HepG2 (cell line): ENCODE data around the gene ELP5. TPM values are rescaled to one million over a fixed set of nuclear protein-coding genes. Genes with fewer than 3 reads are reported as not detected.
A peak's percentile ranks its signal among the peaks of the same experiment; 100 is the strongest.

Source experiments
- ARHGAP35 ChIP-seq: sonication (generic); formaldehyde crosslinking; IDR thresholded peaks from 2 replicates; pipeline ENCODE4 v1.9.0; 2022; ENCODE audit warnings: mild to moderate bottlenecking, inconsistent platforms, moderate library complexity, missing genetic modification reagents, borderline replicate concordance
- ELF4 ChIP-seq: sonication (generic); formaldehyde crosslinking; IDR thresholded peaks from 2 replicates; pipeline ENCODE4 v1.5.0; 2020; ENCODE audit warnings: missing genetic modification reagents, mild to moderate bottlenecking, moderate library complexity, borderline replicate concordance
- FLYWCH1 ChIP-seq: sonication (generic); formaldehyde crosslinking; IDR thresholded peaks from 2 replicates; pipeline ENCODE4 v1.8.1; 2023; ENCODE audit warnings: mild to moderate bottlenecking, missing genetic modification reagents
- FOSL1 ChIP-seq: sonication (generic); formaldehyde crosslinking; IDR thresholded peaks from 2 replicates; pipeline ENCODE4 v1.9.0; 2021; ENCODE audit warnings: missing genetic modification reagents, borderline replicate concordance
- FOXA3 ChIP-seq: IDR thresholded peaks from 2 replicates; pipeline ENCODE4 v1.6.1; 2016; ENCODE audit warnings: missing genetic modification reagents, missing compliant biosample characterization
- MAFG ChIP-seq: sonication (generic); formaldehyde crosslinking; IDR thresholded peaks from 2 replicates; pipeline ENCODE4 v1.5.1; 2020; ENCODE audit warnings: mild to moderate bottlenecking, missing genetic modification reagents
- RBAK ChIP-seq: sonication (generic); formaldehyde crosslinking; IDR thresholded peaks from 2 replicates; pipeline ENCODE4 v1.5.1; 2020; ENCODE audit warnings: mild to moderate bottlenecking, missing genetic modification reagents
- RNF2 ChIP-seq: fragments of 450-650 bp; conservative IDR thresholded peaks from 2 replicates; pipeline ENCODE4 v1.6.1; 2016; ENCODE audit warnings: low read depth
- SNAPC4 ChIP-seq: sonication (generic); formaldehyde crosslinking; IDR thresholded peaks from 2 replicates; pipeline ENCODE4 v1.4.0; 2020; ENCODE audit warnings: mild to moderate bottlenecking, missing genetic modification reagents
- SOX13 ChIP-seq, 3 experiments: fragments of 450-650 bp in 1 of 3; sonication (generic) in 1 of 3; formaldehyde crosslinking in 1 of 3; IDR thresholded peaks in 2 of 3; conservative IDR thresholded peaks in 1 of 3; 2 replicates each; pipeline versions ENCODE4 v1.5.0 to v1.6.1; 2016 to 2020; ENCODE audit warnings: antibody characterized with exemption in 1 of 3, mild to moderate bottlenecking in 1 of 3, missing compliant biosample characterization in 1 of 3, missing genetic modification reagents in 1 of 3, moderate library complexity in 1 of 3
- STAT5B ChIP-seq: sonication (generic); formaldehyde crosslinking; IDR thresholded peaks from 2 replicates; pipeline ENCODE4 v1.4.0; 2020; ENCODE audit warnings: missing genetic modification reagents
- TFE3 ChIP-seq: IDR thresholded peaks from 2 replicates; pipeline ENCODE4 v1.6.1; 2016
- THAP8 ChIP-seq: sonication (generic); formaldehyde crosslinking; IDR thresholded peaks from 2 replicates; pipeline ENCODE4 v1.5.1; 2020; ENCODE audit warnings: missing genetic modification reagents, mild to moderate bottlenecking, borderline replicate concordance
- WIZ ChIP-seq: sonication (generic); formaldehyde crosslinking; IDR thresholded peaks from 2 replicates; pipeline ENCODE4 v1.5.1; 2020; ENCODE audit warnings: mild to moderate bottlenecking, missing genetic modification reagents
- ZBTB44 ChIP-seq: sonication (generic); formaldehyde crosslinking; IDR thresholded peaks from 2 replicates; pipeline ENCODE4 v1.4.0; 2020; ENCODE audit warnings: missing genetic modification reagents
- ZNF225 ChIP-seq: sonication (generic); formaldehyde crosslinking; IDR thresholded peaks from 2 replicates; pipeline ENCODE4 v1.4.0; 2020; ENCODE audit warnings: mild to moderate bottlenecking, missing genetic modification reagents
- polyA plus RNA-seq, 8 experiments: library from polyadenylated mRNA; depleted of rRNA in 3 of 8; stranded (reverse) in 7 of 8; unstranded in 1 of 8; fragments of >200 nt; fragmentation: Illumina TruSeq in 4 of 8; extraction: Trizol in 4 of 8; gene quantifications; 2 replicates each; pipeline versions ENCODE4 v1.2.1 to v1.2.3, GENCODE V29; 2011 to 2016; ENCODE audit warnings: low read depth in 4 of 8, missing spikeins in 1 of 8, mixed read lengths in 1 of 8; ENCODE audit not compliant: insufficient read depth in 1 of 8
- total RNA-seq, 5 experiments: library from RNA; depleted of rRNA; stranded (reverse); fragments of >200 nt; fragmentation: Illumina TruSeq; extraction: Trizol; gene quantifications; 2 replicates each; pipeline ENCODE4 v1.2.3, GENCODE V29; 2016; ENCODE audit warnings: low read depth in 1 of 5
- TF ChIP-seq, protein P1 (sequence below): sonication (generic); formaldehyde crosslinking; conservative IDR thresholded peaks from 2 replicates; pipeline ENCODE4 v1.4.0; 2020; ENCODE audit warnings: missing genetic modification reagents

ELP5 gene
- total and polyA plus RNA-seq, 2 of the 13 experiments (the other 11 are each of a cell fraction or from before 2014, with no cell fraction given): 67.6 to 69.8 TPM

DNA sequence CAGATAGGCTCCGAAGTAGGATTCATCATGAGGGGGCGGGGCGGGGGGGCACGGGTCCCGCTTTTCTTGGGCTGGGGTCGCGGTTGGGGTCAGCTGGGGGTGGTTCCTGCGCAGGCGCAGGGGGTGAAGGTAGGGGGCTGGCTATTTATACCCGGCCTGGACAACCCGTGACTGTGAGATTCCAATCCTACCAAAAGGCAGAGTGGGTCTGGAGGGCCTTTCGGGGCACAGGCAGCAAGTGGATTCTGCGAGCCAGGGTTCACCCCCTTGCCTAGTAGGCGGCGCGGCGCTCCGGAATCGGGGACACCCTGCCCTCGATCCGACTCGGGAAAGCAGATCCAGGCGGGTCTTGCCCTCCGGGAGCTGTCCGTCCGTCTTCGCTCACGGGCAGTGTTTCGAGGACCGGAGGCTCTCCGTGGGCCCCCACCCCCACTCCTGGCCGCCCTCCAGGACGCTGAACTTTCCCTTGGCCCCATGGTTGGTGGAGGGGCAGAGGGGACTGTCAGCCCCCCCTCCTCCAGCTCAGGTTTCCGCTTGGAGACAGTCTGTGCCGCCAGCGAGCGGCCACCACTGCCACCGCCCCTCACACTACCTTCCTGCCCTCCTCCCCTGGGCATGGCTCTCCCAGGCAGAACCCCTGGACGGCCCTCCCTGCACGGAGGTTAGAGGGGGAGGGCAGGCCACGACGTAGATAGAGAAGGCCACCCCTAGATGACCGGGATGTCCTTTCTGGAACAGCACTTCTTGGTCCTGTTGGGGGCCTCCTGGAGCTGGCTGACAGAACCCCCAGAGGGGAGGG lies 30.1 kb downstream of the ELP5 start (continued):
- TF ChIP-seq SNAPC4 (CRISPR knock-in tag) (peak; percentile 78), SOX13 (IDR thresholded peaks at IDR 0.05) (no peak), SOX13 (CRISPR knock-in tag; conservative IDR thresholded peaks at IDR 0.05 in 1 of 2, IDR thresholded peaks at IDR 0.05 in 1 of 2) (no peak; a peak in 1 of 4 replicates), ARHGAP35 (no peak), ZBTB44 (CRISPR knock-in tag) (no peak), WIZ (CRISPR knock-in tag) (no peak), ELF4 (CRISPR knock-in tag) (no peak), FLYWCH1 (CRISPR knock-in tag) (no peak), THAP8 (no peak), TFE3 (CRISPR knock-in tag) (no peak), ZNF225 (no peak), FOSL1 (CRISPR knock-in tag) (no peak), RNF2 (no peak), FOXA3 (0 out of 2 replicates have a peak, but pooled peaks have one; percentile 6), MAFG (CRISPR knock-in tag) (no peak), STAT5B (CRISPR knock-in tag) (no peak), RBAK (CRISPR knock-in tag) (no peak)
- TF ChIP-seq, protein P1, sequence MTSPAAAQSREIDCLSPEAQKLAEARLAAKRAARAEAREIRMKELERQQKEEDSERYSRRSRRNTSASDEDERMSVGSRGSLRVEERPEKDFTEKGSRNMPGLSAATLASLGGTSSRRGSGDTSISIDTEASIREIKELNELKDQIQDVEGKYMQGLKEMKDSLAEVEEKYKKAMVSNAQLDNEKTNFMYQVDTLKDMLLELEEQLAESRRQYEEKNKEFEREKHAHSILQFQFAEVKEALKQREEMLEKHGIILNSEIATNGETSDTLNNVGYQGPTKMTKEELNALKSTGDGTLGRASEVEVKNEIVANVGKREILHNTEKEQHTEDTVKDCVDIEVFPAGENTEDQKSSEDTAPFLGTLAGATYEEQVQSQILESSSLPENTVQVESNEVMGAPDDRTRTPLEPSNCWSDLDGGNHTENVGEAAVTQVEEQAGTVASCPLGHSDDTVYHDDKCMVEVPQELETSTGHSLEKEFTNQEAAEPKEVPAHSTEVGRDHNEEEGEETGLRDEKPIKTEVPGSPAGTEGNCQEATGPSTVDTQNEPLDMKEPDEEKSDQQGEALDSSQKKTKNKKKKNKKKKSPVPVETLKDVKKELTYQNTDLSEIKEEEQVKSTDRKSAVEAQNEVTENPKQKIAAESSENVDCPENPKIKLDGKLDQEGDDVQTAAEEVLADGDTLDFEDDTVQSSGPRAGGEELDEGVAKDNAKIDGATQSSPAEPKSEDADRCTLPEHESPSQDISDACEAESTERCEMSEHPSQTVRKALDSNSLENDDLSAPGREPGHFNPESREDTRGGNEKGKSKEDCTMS (CRISPR knock-in tag): no peak
